Loucy (cell line): ENCODE data around the gene MYOZ3.

Experiments
- H2AFZ ChIP-seq: fragments of 200-600 bp; sonication (generic); 2 replicates; pipeline ENCODE4 v1.6.0; 2016; ENCODE audit warnings: antibody characterized with exemption, mild to moderate bottlenecking, low read length, moderate library complexity
- H3F3A ChIP-seq: fragments of 200-600 bp; 2 replicates; pipeline ENCODE4 v1.6.0; 2016; ENCODE audit warnings: antibody characterized with exemption, low read depth, mild to moderate bottlenecking
- H3K27me3 ChIP-seq: fragments of 200-600 bp; sonication (generic); 2 replicates; pipeline ENCODE4 v1.6.1; 2014; ENCODE audit warnings: low read length, mild to moderate bottlenecking; ENCODE audit not compliant: insufficient read depth, poor library complexity, severe bottlenecking
- H3K36me3 ChIP-seq: fragments of 200-600 bp; sonication (generic); 2 replicates; pipeline ENCODE4 v1.6.1; 2016; ENCODE audit warnings: low read length; ENCODE audit not compliant: insufficient read depth
- H3K4me1 ChIP-seq: fragments of 200-600 bp; sonication (generic); 2 replicates; pipeline ENCODE4 v1.5.1; 2014; ENCODE audit warnings: low read length, mild to moderate bottlenecking; ENCODE audit not compliant: insufficient read depth, poor library complexity, severe bottlenecking
- H3K4me2 ChIP-seq: fragments of 200-600 bp; sonication (generic); 2 replicates; pipeline ENCODE4 v1.6.0; 2014; ENCODE audit warnings: antibody characterized with exemption, low read length, low read depth, mild to moderate bottlenecking; ENCODE audit not compliant: poor library complexity, severe bottlenecking
- H3K4me3 ChIP-seq: fragments of 200-600 bp; sonication (generic); 2 replicates; pipeline ENCODE4 v1.5.1; 2014; ENCODE audit warnings: low read length, mild to moderate bottlenecking, mixed read lengths; ENCODE audit not compliant: poor library complexity, severe bottlenecking
- H3K79me2 ChIP-seq: fragments of 200-600 bp; sonication (generic); 2 replicates; pipeline ENCODE4 v1.6.1; 2014; ENCODE audit warnings: low read length; ENCODE audit not compliant: insufficient read depth
- H3K9ac ChIP-seq: fragments of 200-600 bp; sonication (generic); 2 replicates; pipeline ENCODE4 v1.6.0; 2014; ENCODE audit warnings: mild to moderate bottlenecking, low read depth, low read length, moderate library complexity; ENCODE audit not compliant: poor library complexity, severe bottlenecking
- H3K9me2 ChIP-seq: fragments of 200-600 bp; sonication (generic); replicated peaks from 2 replicates; pipeline ENCODE4 v1.6.1; 2016; ENCODE audit warnings: low read depth, low read length, mixed read lengths
- H3K9me3 ChIP-seq: fragments of 200-600 bp; sonication (generic); 2 replicates; pipeline ENCODE4 v1.6.1; 2014; ENCODE audit warnings: mild to moderate bottlenecking, antibody characterized with exemption, low read length, low read depth; ENCODE audit not compliant: insufficient read depth
- H4K20me1 ChIP-seq: fragments of 200-600 bp; sonication (generic); 2 replicates; pipeline ENCODE4 v1.6.0; 2014; ENCODE audit warnings: antibody characterized with exemption, low read length, mild to moderate bottlenecking; ENCODE audit not compliant: insufficient read depth, poor library complexity, severe bottlenecking
- EZH2phosphoT487 ChIP-seq: fragments of 200-600 bp; IDR thresholded peaks from 2 replicates; pipeline ENCODE4 v1.6.1; 2018; ENCODE audit warnings: antibody characterized with exemption, mild to moderate bottlenecking, moderate library complexity, borderline replicate concordance
- TF ChIP-seq, protein P1 (sequence below): fragments of 200-600 bp; sonication (generic); conservative IDR thresholded peaks from 2 replicates; pipeline ENCODE4 v1.5.1; 2014; ENCODE audit warnings: mild to moderate bottlenecking, antibody characterized with exemption, low read length

Gene MYOZ3

DNA sequence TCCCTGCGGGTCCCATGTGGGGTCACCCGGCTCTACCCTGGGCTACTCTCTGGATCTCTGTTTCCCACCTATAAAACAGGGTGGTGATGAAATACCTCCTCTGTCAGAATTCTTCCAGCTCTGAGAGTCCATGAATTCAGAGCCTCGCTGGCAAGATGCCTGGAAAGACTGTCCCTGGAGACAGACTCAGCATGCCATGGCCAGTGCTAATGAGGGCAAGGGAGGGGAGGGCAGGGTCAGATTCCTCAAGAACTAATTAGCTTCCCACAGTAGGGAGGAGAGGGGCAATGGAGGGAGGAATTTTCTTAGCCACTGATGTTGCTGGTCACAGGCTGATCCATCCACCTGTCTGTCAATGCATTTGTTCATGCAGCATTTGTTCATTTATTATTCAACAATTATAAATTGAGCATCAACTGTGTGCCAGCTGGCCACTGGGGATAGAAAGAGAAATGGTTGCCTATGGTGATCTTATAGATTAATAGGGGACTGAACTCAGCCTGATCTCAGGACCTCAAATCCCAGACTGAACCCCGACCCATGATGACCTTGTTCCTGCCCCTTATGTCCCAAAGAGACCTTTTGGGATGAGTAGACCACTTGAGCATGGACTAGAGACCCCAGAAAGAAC is 15.9 kb upstream of the MYOZ3 start:
- Histone ChIP-seq H3K9me2 (no peaks in the 10 kb centered on the region), H3K9ac (no peak overlapping the region), H3K9me3 (no peaks in the 10 kb centered on the region), H3K4me3 (no peak overlapping the region), H3K4me2 (no peak overlapping the region), H3K36me3 (no peaks in the 10 kb centered on the region), H3K4me1 (no peaks in the 10 kb centered on the region), H4K20me1 (no peaks in the 10 kb centered on the region), H3K27me3 (no peaks in the 10 kb centered on the region), H3K79me2 (no peaks in the 10 kb centered on the region), H2AFZ (no peak overlapping the region), H3F3A (no peaks in the 10 kb centered on the region)
- TF ChIP-seq EZH2phosphoT487, result no peak
- TF ChIP-seq, protein P1, sequence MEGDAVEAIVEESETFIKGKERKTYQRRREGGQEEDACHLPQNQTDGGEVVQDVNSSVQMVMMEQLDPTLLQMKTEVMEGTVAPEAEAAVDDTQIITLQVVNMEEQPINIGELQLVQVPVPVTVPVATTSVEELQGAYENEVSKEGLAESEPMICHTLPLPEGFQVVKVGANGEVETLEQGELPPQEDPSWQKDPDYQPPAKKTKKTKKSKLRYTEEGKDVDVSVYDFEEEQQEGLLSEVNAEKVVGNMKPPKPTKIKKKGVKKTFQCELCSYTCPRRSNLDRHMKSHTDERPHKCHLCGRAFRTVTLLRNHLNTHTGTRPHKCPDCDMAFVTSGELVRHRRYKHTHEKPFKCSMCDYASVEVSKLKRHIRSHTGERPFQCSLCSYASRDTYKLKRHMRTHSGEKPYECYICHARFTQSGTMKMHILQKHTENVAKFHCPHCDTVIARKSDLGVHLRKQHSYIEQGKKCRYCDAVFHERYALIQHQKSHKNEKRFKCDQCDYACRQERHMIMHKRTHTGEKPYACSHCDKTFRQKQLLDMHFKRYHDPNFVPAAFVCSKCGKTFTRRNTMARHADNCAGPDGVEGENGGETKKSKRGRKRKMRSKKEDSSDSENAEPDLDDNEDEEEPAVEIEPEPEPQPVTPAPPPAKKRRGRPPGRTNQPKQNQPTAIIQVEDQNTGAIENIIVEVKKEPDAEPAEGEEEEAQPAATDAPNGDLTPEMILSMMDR, result no peak

DNA sequence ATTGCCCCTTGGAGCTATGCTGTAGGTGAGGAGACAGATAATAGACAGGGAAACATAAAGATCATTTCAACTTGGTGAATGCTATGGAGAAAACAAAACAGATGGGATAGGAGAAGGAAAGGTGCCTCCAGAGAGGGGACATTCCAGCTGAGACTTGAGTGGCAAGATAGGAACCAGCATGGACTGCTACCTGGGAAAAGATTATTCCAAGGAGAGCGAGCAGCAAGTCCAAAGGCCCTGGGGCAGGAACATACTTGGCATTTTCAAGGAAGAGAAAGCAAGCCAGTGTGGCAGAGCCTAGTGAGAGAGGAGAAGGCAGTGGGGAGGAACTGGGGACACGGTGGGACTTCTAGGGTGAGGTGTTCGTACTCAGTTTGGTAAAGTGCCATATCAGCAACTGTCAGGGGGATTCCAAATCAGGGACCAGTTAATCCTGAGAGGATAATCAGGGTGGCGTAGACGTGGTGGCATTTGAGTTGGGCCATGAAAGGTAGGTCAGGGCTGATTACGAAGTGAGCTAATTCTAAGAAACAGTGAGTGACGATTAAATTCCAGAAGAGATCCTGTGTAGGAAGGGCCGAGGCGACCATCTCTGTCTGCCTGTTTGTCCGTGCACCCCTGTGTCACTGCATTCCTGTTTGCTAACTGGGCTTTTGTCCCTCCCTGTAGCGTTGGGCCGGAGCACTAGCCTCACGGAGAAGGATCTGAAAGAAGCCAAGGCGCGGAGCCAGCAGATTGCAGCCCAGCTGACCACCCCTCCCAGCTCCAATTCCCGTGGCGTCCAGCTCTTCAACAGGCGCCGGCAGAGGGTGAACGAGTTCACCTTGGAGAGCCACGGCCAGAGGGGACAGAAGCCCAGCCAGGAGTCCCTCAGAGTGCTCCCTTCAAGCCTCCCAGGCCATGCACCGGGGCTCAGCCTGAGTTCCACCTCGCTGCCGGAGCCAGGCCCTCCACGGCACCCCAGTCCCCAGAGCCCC is 13.5 kb upstream of the MYOZ3 start:
- no peaks in the 10 kb centered on the region for H3F3A ChIP-seq
- H3K79me2 ChIP-seq, result no peaks in the 10 kb centered on the region
- no peaks in the 10 kb centered on the region for H3K9me3 ChIP-seq
- H3K36me3 ChIP-seq, result no peaks in the 10 kb centered on the region
- no peak overlapping the region for H3K4me2 ChIP-seq
- no peak for TF ChIP-seq EZH2phosphoT487
- TF ChIP-seq, protein P1, result no peak
- no peaks in the 10 kb centered on the region for H3K27me3 ChIP-seq
- H3K9ac ChIP-seq, result no peak overlapping the region
- H3K4me3 ChIP-seq, result no peak overlapping the region
- no peak overlapping the region for H2AFZ ChIP-seq
- no peaks in the 10 kb centered on the region for H3K9me2 ChIP-seq
- H3K4me1 ChIP-seq, result no peaks in the 10 kb centered on the region
- H4K20me1 ChIP-seq, result no peaks in the 10 kb centered on the region

DNA sequence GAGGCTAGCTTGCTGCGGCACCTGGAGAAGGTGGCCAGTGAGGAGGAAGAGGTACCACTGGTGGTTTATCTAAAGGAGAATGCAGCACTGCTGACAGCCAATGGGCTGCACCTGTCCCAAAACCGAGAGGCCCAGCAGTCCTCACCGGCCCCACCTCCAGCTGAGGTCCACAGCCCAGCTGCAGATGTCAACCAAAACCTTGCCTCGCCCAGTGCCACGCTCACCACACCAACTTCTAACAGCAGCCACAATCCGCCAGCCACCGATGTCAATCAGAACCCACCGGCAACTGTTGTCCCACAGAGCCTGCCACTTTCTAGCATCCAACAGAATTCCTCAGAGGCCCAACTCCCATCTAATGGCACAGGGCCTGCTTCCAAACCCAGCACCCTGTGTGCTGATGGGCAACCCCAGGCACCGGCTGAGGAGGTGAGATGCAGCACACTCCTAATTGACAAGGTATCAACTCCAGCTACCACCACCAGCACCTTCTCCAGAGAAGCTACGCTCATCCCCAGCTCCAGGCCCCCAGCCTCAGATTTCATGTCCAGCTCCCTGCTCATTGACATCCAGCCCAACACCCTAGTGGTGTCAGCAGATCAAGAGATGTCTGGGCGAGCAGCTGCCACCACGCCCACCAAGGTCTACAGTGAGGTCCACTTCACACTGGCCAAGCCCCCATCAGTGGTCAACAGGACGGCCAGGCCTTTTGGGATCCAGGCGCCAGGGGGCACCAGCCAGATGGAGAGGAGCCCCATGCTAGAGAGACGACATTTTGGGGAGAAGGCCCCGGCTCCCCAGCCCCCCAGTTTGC is 12.6 kb upstream of the MYOZ3 start:
- H4K20me1 ChIP-seq, result no peaks in the 10 kb centered on the region
- no peak overlapping the region for H3K4me2 ChIP-seq
- no peaks in the 10 kb centered on the region for H3K4me1 ChIP-seq
- no peak overlapping the region for H3K9ac ChIP-seq
- TF ChIP-seq EZH2phosphoT487, result no peak
- TF ChIP-seq, protein P1, result no peak
- no peaks in the 10 kb centered on the region for H3K79me2 ChIP-seq
- H3K4me3 ChIP-seq, result no peak overlapping the region
- no peak overlapping the region for H2AFZ ChIP-seq
- no peaks in the 10 kb centered on the region for H3K9me2 ChIP-seq
- H3F3A ChIP-seq, result no peaks in the 10 kb centered on the region
- H3K36me3 ChIP-seq, result no peaks in the 10 kb centered on the region
- H3K27me3 ChIP-seq, result no peaks in the 10 kb centered on the region
- H3K9me3 ChIP-seq, result no peaks in the 10 kb centered on the region
